ENCODE results near the gene ENO2.
"Not testable (repeated sequence)": the region's sequence is repeated elsewhere in the genome, so short reads cannot be mapped to it uniquely, and the experiment has no call there.

The ENO2 gene

GRCh38 chr12:6914246-6914946 lies at the start of gene ENO2:
TSS of gene ENO2 (plus strand) at chr12:6914580. CDS start at chr12:6915833, 1,253 bp downstream.
- DNase-seq = peak; percentile 88

GRCh38 chr12:6865307-6865706 lies 49.1 kb upstream of the ENO2 start:
- DNase-seq = not testable (repeated sequence)

GRCh38 chr12:6866163-6866919 lies 48.0 kb upstream of the ENO2 start:
- DNase-seq = no peak

- no peak for DNase-seq
Observed at GRCh38 chr12:6866920-6867412, 47.4 kb upstream of the ENO2 start.

- peak; percentile 79 for DNase-seq
Observed at GRCh38 chr12:6867413-6868210, 46.8 kb upstream of the ENO2 start, which contains the start of gene TPI1. TSS of gene TPI1 (plus strand) at chr12:6867531. CDS start at chr12:6867567, 36 bp downstream.

GRCh38 chr12:6868211-6869048 lies 46.0 kb upstream of the ENO2 start:
- DNase-seq = no peak

GRCh38 chr12:6869049-6870021 lies 45.0 kb upstream of the ENO2 start:
- peak; percentile 88 for DNase-seq

- DNase-seq = not testable (repeated sequence)
Observed at GRCh38 chr12:6870304-6870703, 44.1 kb upstream of the ENO2 start.

- DNase-seq = no peak
Observed at GRCh38 chr12:6871052-6871957, 43.1 kb upstream of the ENO2 start.

GRCh38 chr12:6872073-6873048 lies 42.0 kb upstream of the ENO2 start:
- peak; percentile 87 for DNase-seq

GRCh38 chr12:6873094-6874014 lies 41.0 kb upstream of the ENO2 start, which contains the start of gene SPSB2:
TSS of gene SPSB2 (minus strand) at chr12:6873303. CDS start at chr12:6872901, 402 bp downstream.
- peak; percentile 100 for DNase-seq

- not testable (repeated sequence) for DNase-seq
Observed at GRCh38 chr12:6874015-6874368, 40.4 kb upstream of the ENO2 start.

- not testable (repeated sequence) for DNase-seq
Observed at GRCh38 chr12:6879824-6880223, 34.6 kb upstream of the ENO2 start.

GRCh38 chr12:6883252-6883651 lies 31.1 kb upstream of the ENO2 start:
- no peak for DNase-seq

- no peak for DNase-seq
Observed at GRCh38 chr12:6883683-6884082, 30.7 kb upstream of the ENO2 start.

GRCh38 chr12:6884539-6884938 lies 29.8 kb upstream of the ENO2 start:
- no peak for DNase-seq

Measured in activated CD8-positive, alpha-beta memory T cell treated with anti-CD3 and anti-CD28 coated beads, Interleukin-2, amount 50 U/mL, for 4 hours (primary cell).